ENCODE measurements around the gene TMEM253.
A peak's percentile ranks its signal among the peaks of the same experiment; 100 is the strongest.

The TMEM253 gene

DNA sequence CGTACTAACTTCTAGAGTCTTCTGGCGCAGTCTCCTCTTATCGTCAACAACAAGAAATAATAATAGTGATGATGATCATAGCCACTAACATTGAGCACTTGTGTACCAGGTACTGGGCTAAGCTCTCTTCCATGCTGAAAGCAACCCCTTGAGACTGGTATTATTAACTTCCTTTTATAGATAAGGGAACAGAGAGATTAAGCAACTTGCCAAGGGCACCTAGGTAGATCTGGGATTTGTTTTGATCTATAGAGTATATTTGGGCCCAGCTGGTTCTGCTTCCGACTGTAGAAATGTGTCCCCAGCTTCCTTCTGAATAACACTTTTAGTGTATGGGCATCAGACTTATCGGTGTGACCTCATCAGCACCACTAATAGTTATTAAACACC, 1.3 kb upstream of the TMEM253 start:
- Mint-ChIP-seq H3K36me3 (ENCODE audit: low read depth) (no peaks in the 10 kb centered on the region), H3K27ac (peak overlapping the region; percentile 19), H3K4me3 (peak overlapping the region; percentile 71), H3K9me3 (no peaks in the 10 kb centered on the region), H3K27me3 (no peaks in the 10 kb centered on the region), H3K4me1 (ENCODE audit: low read depth) (peaks cover 47% of the 10 kb centered on the region)
- intact Hi-C loops (cut with micrococcal nuclease): no loop called here

GRCh38 chr14:21101802-21102413, 1.0 kb downstream of the TMEM253 start:
- H3K27me3 Mint-ChIP-seq: no peaks in the 10 kb centered on the region
- peak overlapping the region; percentile 20 for H3K27ac Mint-ChIP-seq
- H3K36me3 Mint-ChIP-seq (ENCODE audit: low read depth): no peaks in the 10 kb centered on the region
- H3K9me3 Mint-ChIP-seq: no peaks in the 10 kb centered on the region
- intact Hi-C loops (cut with micrococcal nuclease): no loop called here
- no peak overlapping the region for H3K4me3 Mint-ChIP-seq
- peaks cover 59% of the 10 kb centered on the region for H3K4me1 Mint-ChIP-seq (ENCODE audit: low read depth)

DNA sequence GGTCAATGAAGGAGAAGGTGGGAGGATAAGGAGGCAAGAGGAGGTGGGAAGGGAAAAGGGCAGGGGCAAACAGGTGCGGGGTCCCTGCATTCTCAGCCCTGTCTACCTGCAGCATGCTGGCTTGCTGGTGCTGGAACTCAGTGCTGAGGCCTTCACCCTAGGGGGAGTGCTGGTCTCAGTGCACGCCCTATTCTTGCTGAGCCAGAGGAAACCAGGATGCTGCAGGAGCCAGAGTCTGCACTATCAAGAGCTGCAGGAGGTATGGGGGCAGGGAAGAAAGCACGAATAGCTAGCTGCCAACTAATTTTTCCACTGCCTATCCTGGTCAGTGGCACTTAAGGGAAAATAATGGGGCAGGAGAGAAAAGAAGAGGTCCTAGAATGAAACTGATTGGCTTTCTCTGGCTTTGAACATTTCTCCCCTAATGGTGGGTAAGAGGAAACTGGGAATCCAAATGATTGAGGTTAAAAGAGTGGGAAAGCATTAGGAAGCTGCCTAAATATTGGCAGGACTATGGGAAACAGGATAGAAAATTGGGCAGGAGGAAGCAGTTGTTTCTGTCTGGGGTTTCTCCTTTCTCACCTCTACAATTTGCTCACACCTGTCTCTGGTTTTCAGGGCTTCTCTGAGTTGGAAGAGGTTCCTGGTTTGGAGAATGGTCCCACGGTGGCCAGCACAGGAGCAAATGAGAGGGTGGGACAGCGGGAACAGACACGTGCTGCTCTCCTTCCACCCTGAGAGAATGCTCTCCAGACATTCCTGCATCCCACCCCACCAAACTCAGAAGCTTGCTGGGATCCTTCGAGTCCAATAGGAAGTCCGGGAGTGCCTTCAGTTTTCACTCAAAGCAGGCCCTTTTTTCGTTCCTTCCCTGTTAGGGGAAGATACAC, 1.9 kb downstream of the TMEM253 start:
- intact Hi-C loops (cut with micrococcal nuclease): no loop called here
- H3K36me3 Mint-ChIP-seq (ENCODE audit: low read depth): no peaks in the 10 kb centered on the region
- no peaks in the 10 kb centered on the region for H3K9me3 Mint-ChIP-seq
- H3K4me1 Mint-ChIP-seq (ENCODE audit: low read depth): peaks cover 56% of the 10 kb centered on the region
- no peak overlapping the region for H3K4me3 Mint-ChIP-seq
- peak overlapping the region; percentile 85 for H3K27ac Mint-ChIP-seq
- no peaks in the 10 kb centered on the region for H3K27me3 Mint-ChIP-seq

GRCh38 chr14:21103411-21103709, 2.5 kb downstream of the TMEM253 start:
- Mint-ChIP-seq H3K4me3 (peak overlapping the region; percentile 70), H3K9me3 (no peaks in the 10 kb centered on the region), H3K36me3 (ENCODE audit: low read depth) (no peaks in the 10 kb centered on the region), H3K4me1 (ENCODE audit: low read depth) (peaks cover 56% of the 10 kb centered on the region), H3K27ac (peak overlapping the region; percentile 85), H3K27me3 (no peaks in the 10 kb centered on the region)
- intact Hi-C loops (cut with micrococcal nuclease): no loop called here

GRCh38 chr14:21103710-21104447, 3.0 kb downstream of the TMEM253 start:
- Mint-ChIP-seq H3K27me3 (no peaks in the 10 kb centered on the region), H3K27ac (peak overlapping the region; percentile 85), H3K9me3 (no peaks in the 10 kb centered on the region), H3K36me3 (ENCODE audit: low read depth) (no peaks in the 10 kb centered on the region), H3K4me3 (peak overlapping the region; percentile 70), H3K4me1 (ENCODE audit: low read depth) (peaks cover 54% of the 10 kb centered on the region)
- intact Hi-C loops (cut with micrococcal nuclease): loop anchor here (1.0 to 2.0 kb wide), 2 partner anchors 13 to 33 kb away; no protein-coding TSS in a partner anchor

DNA sequence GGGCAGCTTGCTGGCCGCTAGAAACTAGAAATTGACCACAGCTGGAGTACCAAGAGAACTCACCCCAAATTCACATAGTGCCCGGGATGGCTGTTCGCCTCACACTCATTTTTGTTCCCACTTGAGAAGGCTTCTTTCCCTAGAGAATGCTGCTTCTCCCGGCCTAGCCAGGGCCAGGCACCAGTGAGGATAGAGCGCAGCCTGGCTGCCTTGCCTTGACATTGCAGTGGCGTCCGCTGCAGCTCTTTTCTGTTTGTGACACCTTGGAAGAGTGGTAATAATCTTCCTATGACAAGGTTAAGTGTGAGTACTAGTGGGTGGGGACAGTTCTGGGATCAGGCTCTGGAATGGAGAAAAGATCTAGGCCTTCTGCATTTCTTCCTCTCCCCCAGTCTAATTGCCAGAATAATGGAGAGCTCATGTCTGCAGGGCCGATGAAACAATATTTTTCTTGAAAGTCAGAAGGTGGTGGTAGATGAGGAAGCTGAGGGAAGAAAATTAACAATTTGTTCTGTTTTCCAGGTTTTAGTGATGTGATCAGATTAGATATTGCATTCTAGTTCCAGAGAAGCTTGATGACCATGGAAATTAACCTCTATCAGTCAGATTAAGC, 3.7 kb downstream of the TMEM253 start:
- Mint-ChIP-seq H3K27me3 (no peaks in the 10 kb centered on the region), H3K36me3 (ENCODE audit: low read depth) (no peaks in the 10 kb centered on the region), H3K4me3 (peak overlapping the region; percentile 70), H3K4me1 (ENCODE audit: low read depth) (peaks cover 47% of the 10 kb centered on the region), H3K27ac (peak overlapping the region; percentile 85), H3K9me3 (no peaks in the 10 kb centered on the region)
- intact Hi-C loops (cut with micrococcal nuclease): loop anchor here (1.0 to 2.0 kb wide), 2 partner anchors 14 to 33 kb away; no protein-coding TSS in a partner anchor

DNA sequence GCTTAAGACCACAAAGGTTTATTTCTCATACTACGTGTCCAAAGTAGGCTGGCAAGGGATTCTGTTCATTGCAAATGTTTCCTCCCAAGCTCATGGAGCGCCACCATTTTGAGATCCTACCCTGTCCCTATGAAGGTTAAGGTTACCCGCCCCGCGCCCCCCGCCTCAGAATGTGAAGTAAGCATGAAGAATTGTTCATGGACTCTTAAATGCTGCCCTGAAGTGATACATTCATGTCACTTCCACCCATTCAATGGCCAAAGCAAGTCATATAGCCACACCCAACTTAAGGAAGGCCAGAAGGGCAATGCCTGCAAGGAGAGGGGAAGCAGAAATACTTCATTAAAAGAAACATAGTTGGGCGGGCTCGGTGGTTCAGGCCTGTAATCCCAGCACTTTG, 4.2 kb downstream of the TMEM253 start:
- Mint-ChIP-seq H3K36me3 (ENCODE audit: low read depth) (no peaks in the 10 kb centered on the region), H3K27me3 (no peaks in the 10 kb centered on the region), H3K4me1 (ENCODE audit: low read depth) (peaks cover 50% of the 10 kb centered on the region), H3K9me3 (no peaks in the 10 kb centered on the region), H3K4me3 (no peak overlapping the region), H3K27ac (peak overlapping the region; percentile 85)
- intact Hi-C loops (cut with micrococcal nuclease): loop anchor here (2.0 kb wide), 1 partner anchor 14 kb away; no protein-coding TSS in a partner anchor

DNA sequence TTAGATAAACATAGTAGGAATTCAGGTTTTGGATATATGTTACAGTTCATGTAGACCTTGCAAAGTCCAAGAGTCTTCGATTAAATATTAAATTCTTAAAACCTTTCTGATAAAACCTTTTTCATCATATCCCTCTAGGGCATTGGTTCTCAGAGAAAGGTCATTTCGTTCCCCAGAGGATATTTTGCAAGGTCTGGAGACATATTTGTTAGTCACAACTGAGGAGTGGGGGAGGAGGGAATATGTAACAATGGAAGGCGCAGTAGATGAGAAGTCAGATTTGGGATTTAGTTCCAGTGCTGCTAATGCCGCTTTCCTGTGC, 5.3 kb downstream of the TMEM253 start:
- peak overlapping the region; percentile 70 for H3K27ac Mint-ChIP-seq
- no peaks in the 10 kb centered on the region for H3K9me3 Mint-ChIP-seq
- intact Hi-C loops (cut with micrococcal nuclease): loop anchor here (1.0 kb wide), 1 partner anchor 92 kb away; no protein-coding TSS in a partner anchor
- H3K36me3 Mint-ChIP-seq (ENCODE audit: low read depth): no peaks in the 10 kb centered on the region
- H3K27me3 Mint-ChIP-seq: no peaks in the 10 kb centered on the region
- peaks cover 44% of the 10 kb centered on the region for H3K4me1 Mint-ChIP-seq (ENCODE audit: low read depth)
- no peak overlapping the region for H3K4me3 Mint-ChIP-seq

DNA sequence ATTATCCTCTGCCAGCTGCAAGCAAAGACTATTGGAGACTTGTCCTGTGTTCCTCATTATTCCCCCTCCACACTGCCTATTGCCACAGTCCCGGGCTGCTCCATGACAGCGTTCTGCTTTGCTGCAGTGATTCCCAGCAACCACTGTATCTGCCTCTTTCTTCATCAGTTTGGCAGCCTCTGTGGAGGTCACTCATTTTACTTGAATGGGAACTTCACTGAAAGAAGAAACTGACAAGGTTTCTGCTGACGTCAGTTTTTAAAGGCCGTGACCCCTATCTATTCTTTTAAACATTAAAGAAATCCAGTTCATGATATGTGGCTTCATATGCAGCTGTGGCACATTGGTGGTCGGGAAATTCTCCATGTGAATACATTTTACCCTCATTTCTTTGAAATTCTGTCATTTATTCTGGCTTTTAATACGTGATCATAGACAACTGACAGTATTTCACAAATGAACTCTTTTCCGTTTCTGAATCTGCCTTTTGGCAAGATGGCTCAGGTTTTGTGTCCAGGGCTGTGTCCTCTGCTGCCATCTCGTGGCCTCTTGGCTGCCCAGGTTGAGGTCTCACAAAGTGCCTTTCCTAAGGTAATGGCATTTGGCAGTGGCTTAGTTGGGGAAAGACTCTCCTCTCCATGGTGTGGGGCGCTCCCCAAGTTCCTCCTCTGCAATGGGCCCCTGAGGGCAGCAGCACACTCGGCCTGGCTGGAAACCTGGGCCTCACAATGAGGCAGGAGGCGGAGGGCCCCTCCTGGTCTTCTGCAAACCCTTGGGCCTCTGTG, 5.8 kb downstream of the TMEM253 start:
- Mint-ChIP-seq H3K9me3 (no peaks in the 10 kb centered on the region), H3K27me3 (no peaks in the 10 kb centered on the region), H3K4me1 (ENCODE audit: low read depth) (peaks cover 44% of the 10 kb centered on the region), H3K27ac (peak overlapping the region; percentile 70), H3K4me3 (no peak overlapping the region), H3K36me3 (ENCODE audit: low read depth) (no peaks in the 10 kb centered on the region)
- intact Hi-C loops (cut with micrococcal nuclease): loop anchor here (1.0 kb wide), 1 partner anchor 92 kb away; no protein-coding TSS in a partner anchor

- no peaks in the 10 kb centered on the region for H3K27me3 Mint-ChIP-seq
- H3K4me1 Mint-ChIP-seq (ENCODE audit: low read depth): peaks cover 40% of the 10 kb centered on the region
- intact Hi-C loops (cut with micrococcal nuclease): no loop called here
- H3K27ac Mint-ChIP-seq: peak overlapping the region; percentile 70
- no peaks in the 10 kb centered on the region for H3K9me3 Mint-ChIP-seq
- H3K36me3 Mint-ChIP-seq (ENCODE audit: low read depth): no peaks in the 10 kb centered on the region
- H3K4me3 Mint-ChIP-seq: no peak overlapping the region
Measured at GRCh38 chr14:21107283-21107800, 6.5 kb downstream of the TMEM253 start.

DNA sequence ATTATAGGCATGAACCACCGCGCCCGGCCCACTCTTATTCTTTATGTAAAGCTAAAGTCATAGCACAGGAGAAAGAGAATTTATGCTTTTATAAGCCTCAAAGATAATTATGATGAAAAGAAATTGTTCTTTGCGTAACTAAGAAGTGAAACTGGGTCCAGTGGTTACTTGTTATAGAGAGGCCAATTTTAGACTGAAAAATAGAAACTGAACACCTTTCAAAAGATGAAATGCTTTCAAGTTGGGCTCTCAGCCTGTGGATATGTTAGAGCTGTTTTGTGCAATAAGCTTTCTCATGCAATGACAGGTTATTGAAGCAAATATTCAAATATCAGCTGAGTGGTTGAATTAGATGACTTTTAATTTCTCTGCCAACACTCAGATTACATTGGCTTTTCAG, 7.9 kb downstream of the TMEM253 start:
- Mint-ChIP-seq H3K4me3 (no peak overlapping the region), H3K36me3 (ENCODE audit: low read depth) (no peaks in the 10 kb centered on the region), H3K27ac (no peak overlapping the region), H3K27me3 (no peaks in the 10 kb centered on the region), H3K4me1 (ENCODE audit: low read depth) (peaks cover 28% of the 10 kb centered on the region), H3K9me3 (no peaks in the 10 kb centered on the region)
- intact Hi-C loops (cut with micrococcal nuclease): no loop called here

- Mint-ChIP-seq H3K27ac (no peak overlapping the region), H3K36me3 (ENCODE audit: low read depth) (no peaks in the 10 kb centered on the region), H3K27me3 (no peaks in the 10 kb centered on the region), H3K9me3 (no peaks in the 10 kb centered on the region), H3K4me3 (no peak overlapping the region), H3K4me1 (ENCODE audit: low read depth) (peaks cover 26% of the 10 kb centered on the region)
- intact Hi-C loops (cut with micrococcal nuclease): no loop called here
Measured at GRCh38 chr14:21109377-21110138, 8.7 kb downstream of the TMEM253 start.
